GM19395 (cell line): ENCODE results near the gene GPR150.

Experiments used
- ATAC-seq: cut with Tn5 transposase; IDR thresholded peaks from one replicate; pipeline ENCODE4 v1.9.1; 2021; ENCODE audit warnings: mild to moderate bottlenecking, moderate library complexity; ENCODE audit not compliant: unreplicated experiment

GPR150 gene

GRCh38 chr5:95620030-95620869 lies at the start of gene GPR150:
GPR150 (plus strand) TSS chr5:95620087; CDS start chr5:95620276, 189 bp downstream.
- ATAC-seq, result peak; percentile 60

GRCh38 chr5:95572016-95572415 lies 47.9 kb upstream of the GPR150 start:
- no peak for ATAC-seq

- ATAC-seq, result no peak
These were observed 38.3 kb upstream of the GPR150 start for GRCh38 chr5:95581576-95581975.

GRCh38 chr5:95583992-95584391 lies 35.9 kb upstream of the GPR150 start:
- no peak for ATAC-seq

- peak; percentile 42 for ATAC-seq
These were observed 29.0 kb upstream of the GPR150 start for GRCh38 chr5:95590880-95591279.

- ATAC-seq, result peak; percentile 91
These were observed 28.4 kb upstream of the GPR150 start for GRCh38 chr5:95591490-95591901.

GRCh38 chr5:95595289-95595931 lies 24.5 kb upstream of the GPR150 start:
- no peak for ATAC-seq

GRCh38 chr5:95599252-95599651 lies 20.6 kb upstream of the GPR150 start:
- ATAC-seq, result no peak

- ATAC-seq, result no peak
These were observed 19.3 kb upstream of the GPR150 start for GRCh38 chr5:95600557-95600956.

GRCh38 chr5:95605786-95606185 lies 14.1 kb upstream of the GPR150 start:
- ATAC-seq, result no peak

GRCh38 chr5:95606419-95606818 lies 13.5 kb upstream of the GPR150 start:
- no peak for ATAC-seq

- ATAC-seq, result no peak
These were observed 10.2 kb upstream of the GPR150 start for GRCh38 chr5:95609711-95610110.

- ATAC-seq, result no peak
These were observed 9.3 kb upstream of the GPR150 start for GRCh38 chr5:95610546-95610945.

- ATAC-seq, result no peak
These were observed 8.5 kb upstream of the GPR150 start for GRCh38 chr5:95611396-95611795.

- ATAC-seq, result no peak
These were observed 6.4 kb upstream of the GPR150 start for GRCh38 chr5:95613514-95613913.

GRCh38 chr5:95615164-95615467 lies 4.8 kb upstream of the GPR150 start:
- ATAC-seq, result peak; percentile 55

- no peak for ATAC-seq
These were observed 2.8 kb upstream of the GPR150 start for GRCh38 chr5:95617057-95617456.

- ATAC-seq, result no peak
These were observed 791 bp upstream of the GPR150 start for GRCh38 chr5:95619096-95619495.

- no peak for ATAC-seq
These were observed 315 bp upstream of the GPR150 start for GRCh38 chr5:95619514-95620029.

- peak; percentile 48 for ATAC-seq
These were observed 1.3 kb downstream of the GPR150 start for GRCh38 chr5:95620870-95621838.
